Sigmoid colon (tissue), 7 donors: ENCODE results near the gene ANKAR. TPM values are rescaled to one million over a fixed set of nuclear protein-coding genes. Genes with fewer than 3 reads are reported as not detected.

Source experiments
- DNase-seq: peaks from one replicate; pipeline ENCODE4 v3.0.0-alpha.2; 2019
- H3K27ac ChIP-seq, 4 donors: fragments of 200-600 bp; sonication (generic); one replicate each; pipeline ENCODE4 v1.5.1; 2016 to 2019; ENCODE audit warnings: mild to moderate bottlenecking in 1 of 4
- H3K27me3 ChIP-seq, 3 donors: fragments of 200-600 bp; sonication (generic); one replicate each; pipeline ENCODE4 v1.5.1; 2019; ENCODE audit warnings: mild to moderate bottlenecking in 1 of 3
- H3K36me3 ChIP-seq, 4 donors: fragments of 200-600 bp; sonication (generic); one replicate each; pipeline ENCODE4 v1.5.1; 2016 to 2019
- H3K4me1 ChIP-seq, 4 donors: fragments of 200-600 bp; sonication (generic); one replicate each; pipeline ENCODE4 v1.5.1; 2017 to 2019
- H3K4me3 ChIP-seq, 4 donors: fragments of 200-600 bp; sonication (generic); one replicate each; pipeline ENCODE4 v1.5.1; 2017 to 2019; ENCODE audit warnings: mild to moderate bottlenecking in 2 of 4, moderate library complexity in 1 of 4
- H3K9me3 ChIP-seq, 4 donors: fragments of 200-600 bp in 3 of 4; sonication (generic) in 3 of 4; one replicate each; pipeline versions ENCODE4 v1.5.1 to v1.6.1; 2013 to 2019
- EP300 ChIP-seq, 4 donors: sonication (generic); formaldehyde crosslinking; IDR thresholded peaks; one replicate each; pipeline ENCODE4 v1.6.1; 2017; ENCODE audit warnings: antibody characterized with exemption in 4 of 4
- POLR2A ChIP-seq, 2 donors: fragments of 450-650 bp; IDR thresholded peaks; one replicate each; pipeline ENCODE4 v1.6.1; 2016; ENCODE audit warnings: antibody characterized with exemption in 2 of 2, mild to moderate bottlenecking in 2 of 2, moderate library complexity in 2 of 2
- POLR2AphosphoS5 ChIP-seq, 4 donors: sonication (generic); formaldehyde crosslinking; IDR thresholded peaks; one replicate each; pipeline ENCODE4 v1.6.1; 2017; ENCODE audit warnings: antibody characterized with exemption in 4 of 4
- WGBS, 2 donors: extraction: QIAGEN DNeasy Blood & Tissue Kit; methylation state at CpG; one replicate each; pipeline ENCODE4 v1.1.7; 2013; 5-methylcytosine and 5-hydroxymethylcytosine counted together
- intact Hi-C: fragments of 100-400 bp; cut with DNase I; formaldehyde crosslinking; loops from one replicate; pipeline ENCODE4 v1.15.1; 2023
- polyA plus RNA-seq, 3 donors: library from polyadenylated mRNA; stranded (reverse); fragments of 200-250 nt; gene quantifications; one replicate each; pipeline ENCODE4 v1.2.3, GENCODE V29; 2013
- total RNA-seq, 4 donors: library from RNA; depleted of rRNA; stranded (reverse); fragments of >200 nt; gene quantifications; one replicate each; pipeline ENCODE4 v1.1.0, GENCODE V29; 2016
- TF ChIP-seq, protein P1 (sequence below), 4 experiments: fragments of 450-650 bp in 3 of 4; fragments of 200-600 bp in 1 of 4; IDR thresholded peaks; one replicate each; pipeline ENCODE4 v1.5.1; 2016 to 2019; ENCODE audit warnings: antibody characterized with exemption in 4 of 4, mild to moderate bottlenecking in 3 of 4, moderate library complexity in 2 of 4
- donor health status: healthy with polysubstance abuse.
- donor health status: Bipolar disorder and iron deficiency.
- donor health status: healthy.

ANKAR gene
- total and polyA plus RNA-seq, 7 donors = 2.1 to 27.7 (median 11.9) TPM

DNA sequence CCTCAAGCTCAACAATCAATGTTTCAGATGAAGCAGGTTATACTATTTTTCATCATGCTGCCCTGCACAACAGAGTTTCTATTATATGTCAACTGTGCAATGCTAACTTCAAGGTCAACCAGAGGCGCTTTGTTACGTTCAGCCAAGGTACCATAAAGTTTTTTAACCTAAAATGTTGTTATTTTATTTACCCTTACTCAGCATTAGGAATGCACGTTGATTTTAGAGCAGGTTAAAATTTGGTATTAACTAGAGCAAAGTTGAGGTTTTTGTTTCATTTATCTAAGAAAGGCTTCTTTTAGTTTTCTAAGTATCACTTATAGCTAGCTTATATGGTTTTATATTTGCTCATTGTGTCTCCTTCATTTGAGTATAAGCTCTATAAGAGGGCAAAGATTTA is 21.8 kb downstream of the ANKAR start:
- intact Hi-C loops = no loop called here
- 69 to 89% methylated on average over 3 of the region's 3 CpGs for WGBS, 2 donors
- H3K4me3 ChIP-seq = no peak overlapping the region

DNA sequence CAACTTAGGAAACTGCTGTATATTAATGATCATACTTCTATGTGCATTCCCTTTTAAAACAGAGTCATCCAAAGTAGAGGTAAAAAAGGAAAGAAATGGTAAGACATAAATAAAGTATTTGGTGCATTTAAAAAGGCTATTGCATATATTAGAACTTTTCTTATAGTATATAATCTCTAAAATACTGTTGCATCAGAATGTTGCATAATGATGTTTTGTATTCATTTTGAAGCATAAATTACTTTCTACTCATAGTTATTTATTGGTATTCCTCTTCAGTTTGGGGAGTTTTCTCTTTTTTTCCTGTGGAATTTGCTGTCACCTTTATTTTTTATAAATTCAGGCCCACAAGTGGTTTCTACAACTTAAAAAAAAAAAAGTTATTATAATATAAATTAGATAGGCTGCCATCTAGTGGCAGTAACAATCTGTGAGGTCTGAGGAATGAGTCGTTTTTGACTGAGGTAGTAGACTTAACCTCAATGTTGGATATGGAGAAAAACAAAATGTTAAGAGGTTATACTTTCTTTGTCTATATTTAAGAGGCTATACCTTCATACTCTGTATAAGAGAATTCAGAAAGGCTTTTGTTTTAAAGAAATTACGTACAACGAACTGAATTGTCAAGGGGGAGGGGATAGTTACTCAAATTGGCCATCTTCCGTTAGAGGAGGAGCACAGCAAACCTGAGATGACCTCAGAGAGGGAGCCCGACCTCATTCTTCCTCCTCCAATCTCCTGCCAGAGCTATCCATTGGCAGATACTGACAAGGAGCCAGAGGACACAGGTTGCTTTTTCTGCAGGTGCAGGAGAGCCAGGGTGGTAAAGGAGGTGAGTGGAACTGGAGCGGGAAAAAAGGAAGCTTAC is 23.8 kb downstream of the ANKAR start:
- H3K4me1 ChIP-seq = peaks cover 0 to 4% (median 0%) of the 10 kb centered on the region in 4 donors
- H3K27me3 ChIP-seq = no peaks in the 10 kb centered on the region
- H3K9me3 ChIP-seq = no peaks in the 10 kb centered on the region
- TF ChIP-seq, protein P1, sequence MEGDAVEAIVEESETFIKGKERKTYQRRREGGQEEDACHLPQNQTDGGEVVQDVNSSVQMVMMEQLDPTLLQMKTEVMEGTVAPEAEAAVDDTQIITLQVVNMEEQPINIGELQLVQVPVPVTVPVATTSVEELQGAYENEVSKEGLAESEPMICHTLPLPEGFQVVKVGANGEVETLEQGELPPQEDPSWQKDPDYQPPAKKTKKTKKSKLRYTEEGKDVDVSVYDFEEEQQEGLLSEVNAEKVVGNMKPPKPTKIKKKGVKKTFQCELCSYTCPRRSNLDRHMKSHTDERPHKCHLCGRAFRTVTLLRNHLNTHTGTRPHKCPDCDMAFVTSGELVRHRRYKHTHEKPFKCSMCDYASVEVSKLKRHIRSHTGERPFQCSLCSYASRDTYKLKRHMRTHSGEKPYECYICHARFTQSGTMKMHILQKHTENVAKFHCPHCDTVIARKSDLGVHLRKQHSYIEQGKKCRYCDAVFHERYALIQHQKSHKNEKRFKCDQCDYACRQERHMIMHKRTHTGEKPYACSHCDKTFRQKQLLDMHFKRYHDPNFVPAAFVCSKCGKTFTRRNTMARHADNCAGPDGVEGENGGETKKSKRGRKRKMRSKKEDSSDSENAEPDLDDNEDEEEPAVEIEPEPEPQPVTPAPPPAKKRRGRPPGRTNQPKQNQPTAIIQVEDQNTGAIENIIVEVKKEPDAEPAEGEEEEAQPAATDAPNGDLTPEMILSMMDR (IDR thresholded peaks at IDR 0.05) = peak; percentile 14 to 56 (median 34)
- TF ChIP-seq POLR2A (IDR thresholded peaks at IDR 0.05) (no peak), POLR2AphosphoS5 (IDR thresholded peaks at IDR 0.05) (no peak)
- no peaks in the 10 kb centered on the region for H3K36me3 ChIP-seq
- DNase-seq = no peak
- no peak overlapping the region for H3K4me3 ChIP-seq
- 29 to 45% methylated on average over 6 of the region's 6 CpGs for WGBS, 2 donors
- intact Hi-C loops = loop anchor here (2.0 kb wide), 1 partner anchor 23 kb away; the partner anchor contains the start of gene ANKAR
- H3K27ac ChIP-seq = no peak overlapping the region

More for the DNA sequence above, 21.8 kb downstream of the ANKAR start:
- Histone ChIP-seq H3K36me3 (no peaks in the 10 kb centered on the region), H3K4me1 (peaks cover 0 to 4% (median 0%) of the 10 kb centered on the region in 4 donors), H3K9me3 (no peaks in the 10 kb centered on the region), H3K27ac (no peak overlapping the region), H3K27me3 (no peaks in the 10 kb centered on the region)
- DNase-seq = no peak
- TF ChIP-seq POLR2AphosphoS5 (IDR thresholded peaks at IDR 0.05) (no peak), EP300 (IDR thresholded peaks at IDR 0.05) (no peak), POLR2A (IDR thresholded peaks at IDR 0.05) (no peak)
- TF ChIP-seq, protein P1 (IDR thresholded peaks at IDR 0.05) = no peak

DNA sequence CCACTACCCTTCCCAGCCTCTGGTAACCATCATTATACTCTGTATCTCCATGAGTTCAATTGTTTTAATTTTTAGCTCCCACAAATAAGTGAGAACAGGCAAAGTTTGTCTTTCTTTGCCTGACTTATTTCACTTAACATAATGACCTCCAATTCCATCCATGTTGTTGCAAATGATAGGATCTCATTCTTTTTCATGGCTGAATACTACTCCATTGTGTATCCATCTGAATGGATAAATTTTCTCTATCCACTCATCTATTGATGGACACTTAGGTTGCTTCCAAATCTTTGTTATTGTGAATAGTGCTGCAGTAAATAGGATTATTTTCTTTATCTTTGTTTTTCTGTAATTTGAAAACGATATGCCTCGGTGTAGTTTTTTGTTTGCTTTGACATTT is 26.2 kb downstream of the ANKAR start:
- Histone ChIP-seq H3K27me3 (no peaks in the 10 kb centered on the region), H3K4me3 (no peak overlapping the region), H3K4me1 (peaks cover 0 to 4% (median 0%) of the 10 kb centered on the region in 4 donors), H3K9me3 (no peaks in the 10 kb centered on the region), H3K27ac (no peak overlapping the region), H3K36me3 (no peaks in the 10 kb centered on the region)
- TF ChIP-seq, protein P1 (IDR thresholded peaks at IDR 0.05) = no peak
- TF ChIP-seq POLR2A (IDR thresholded peaks at IDR 0.05) = no peak
- TF ChIP-seq EP300 (IDR thresholded peaks at IDR 0.05) = no peak
- TF ChIP-seq POLR2AphosphoS5 (IDR thresholded peaks at IDR 0.05) = no peak
- WGBS, 2 donors = 49 to 50% methylated on average over 2 of the region's 2 CpGs
- intact Hi-C loops = no loop called here
- DNase-seq = no peak

DNA sequence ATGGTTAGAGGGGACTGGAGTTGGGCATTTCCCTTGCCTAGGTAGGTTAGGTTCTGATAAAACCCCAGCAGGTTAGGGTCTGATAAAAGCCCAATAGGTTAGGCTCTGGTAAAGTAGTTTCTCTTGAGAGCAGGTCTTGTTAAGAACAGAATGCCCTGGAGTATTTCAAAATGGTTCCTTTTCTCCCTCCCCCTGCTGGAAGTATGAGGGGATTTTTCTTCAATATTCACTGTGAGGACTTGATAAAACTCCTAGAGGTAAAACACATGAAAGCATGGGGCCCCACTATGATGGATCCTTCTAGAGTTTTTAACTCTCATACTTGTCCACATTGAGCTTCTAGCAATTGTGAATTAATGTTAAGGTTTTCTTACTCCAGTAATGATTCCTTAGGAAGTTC is 27.6 kb downstream of the ANKAR start:
- intact Hi-C loops = no loop called here

More for the DNA sequence above, 27.6 kb downstream of the ANKAR start:
- DNase-seq = no peak
- no peak for TF ChIP-seq POLR2AphosphoS5 (IDR thresholded peaks at IDR 0.05)
- no peak for TF ChIP-seq POLR2A (IDR thresholded peaks at IDR 0.05)
- TF ChIP-seq, protein P1 (IDR thresholded peaks at IDR 0.05) = no peak
- no peak for TF ChIP-seq EP300 (IDR thresholded peaks at IDR 0.05)
- Histone ChIP-seq H3K27ac (no peak overlapping the region), H3K4me3 (no peak overlapping the region), H3K27me3 (no peaks in the 10 kb centered on the region), H3K4me1 (peaks cover 0 to 4% (median 0%) of the 10 kb centered on the region in 4 donors), H3K9me3 (no peaks in the 10 kb centered on the region), H3K36me3 (peaks cover 0 to 7% (median 0%) of the 10 kb centered on the region in 4 donors)
